SK-N-SH (cell line): ENCODE data around the gene SGSM2. TPM values are rescaled to one million over a fixed set of nuclear protein-coding genes. Genes with fewer than 3 reads are reported as not detected.

ENCODE experiments used
- CTCF ChIA-PET: fragments of 300-600, 350-600 bp; formaldehyde crosslinking; extraction: SDS; loops from one replicate; lab custom pipeline; 2021; lab: Yijun Ruan, JAX
- POLR2A ChIA-PET: fragments of 350-600 bp; sonication (Branson Sonifier 250); formaldehyde crosslinking; extraction: SDS; loops from one replicate; lab custom pipeline; 2020; ENCODE audit warnings: antibody characterized with exemption, inconsistent platforms; lab: Yijun Ruan, JAX
- DNase-seq: peaks from one replicate; pipeline ENCODE4 v3.0.0; 2012
- H2AFZ ChIP-seq: fragments of 200-600 bp; sonication (generic); 2 replicates; pipeline ENCODE4 v1.8.1; 2016; ENCODE audit warnings: antibody characterized with exemption, mild to moderate bottlenecking, low read depth
- H3F3A ChIP-seq: fragments of 200-600 bp; sonication (generic); replicated peaks from 2 replicates; pipeline ENCODE3; 2016; ENCODE audit warnings: antibody characterized with exemption, mild to moderate bottlenecking; ENCODE audit not compliant: insufficient read depth
- H3K27ac ChIP-seq, 2 experiments: fragments of 200-500 bp in 1 of 2; fragments of 200-600 bp in 1 of 2; sonication (Bioruptor generic) in 1 of 2; sonication (generic), shearing (Covaris generic) in 1 of 2; 2 replicates each; pipeline versions ENCODE4 v1.5.1 to v1.6.1; 2014 to 2016; ENCODE audit warnings: low read depth in 2 of 2, inconsistent platforms in 1 of 2, low read length in 1 of 2, mild to moderate bottlenecking in 1 of 2, mixed read lengths in 1 of 2
- H3K27me3 ChIP-seq: fragments of 200-600 bp; sonication (generic), shearing (Covaris generic); 2 replicates; pipeline ENCODE4 v1.6.1; 2016; ENCODE audit warnings: mixed run types; ENCODE audit not compliant: insufficient read depth
- H3K36me3 ChIP-seq, 2 experiments: fragments of 200-500 bp in 1 of 2; fragments of 200-600 bp in 1 of 2; sonication (Bioruptor generic) in 1 of 2; sonication (generic) in 1 of 2; replicated peaks in 1 of 2; 2 replicates each; pipeline versions ENCODE3 to v1.5.1; 2014 to 2016; ENCODE audit warnings: low read length in 1 of 2, mild to moderate bottlenecking in 1 of 2; ENCODE audit not compliant: insufficient read depth in 2 of 2, control insufficient read depth in 1 of 2
- H3K4me1 ChIP-seq, 2 experiments: fragments of 200-500 bp in 1 of 2; fragments of 200-600 bp in 1 of 2; sonication (Bioruptor generic) in 1 of 2; sonication (generic), shearing (Covaris generic) in 1 of 2; 2 replicates each; pipeline versions ENCODE4 v1.5.1 to v1.6.1; 2014 to 2016; ENCODE audit warnings: low read depth in 1 of 2, low read length in 1 of 2, mixed run types in 1 of 2; ENCODE audit not compliant: insufficient read depth in 2 of 2, control insufficient read depth in 1 of 2
- H3K4me2 ChIP-seq: fragments of 200-600 bp; sonication (generic), shearing (Covaris generic); 2 replicates; pipeline ENCODE4 v1.6.1; 2017; ENCODE audit warnings: mixed run types
- H3K4me3 ChIP-seq, 2 experiments: fragments of 200-500 bp in 1 of 2; fragments of 200-600 bp in 1 of 2; sonication (Bioruptor generic) in 1 of 2; sonication (generic), shearing (Covaris generic) in 1 of 2; 2 replicates each; pipeline versions ENCODE4 v1.5.1 to v1.8.1; 2014 to 2016; ENCODE audit warnings: low read depth in 2 of 2, inconsistent platforms in 1 of 2, low read length in 1 of 2, mild to moderate bottlenecking in 1 of 2, mixed read lengths in 1 of 2, moderate library complexity in 1 of 2
- H3K79me2 ChIP-seq: fragments of 200-600 bp; sonication (generic); 2 replicates; pipeline ENCODE4 v1.8.1; 2017; ENCODE audit warnings: mild to moderate bottlenecking; ENCODE audit not compliant: insufficient read depth
- H3K9ac ChIP-seq: fragments of 200-600 bp; sonication (generic); 2 replicates; pipeline ENCODE4 v1.6.1; 2017; ENCODE audit warnings: mixed run types
- H3K9me2 ChIP-seq: fragments of 200-600 bp; sonication (generic); 2 replicates; pipeline ENCODE4 v1.6.1; 2017; ENCODE audit warnings: mixed run types
- H3K9me3 ChIP-seq: fragments of 200-600 bp; sonication (generic); 2 replicates; pipeline ENCODE4 v1.6.1; 2017; ENCODE audit warnings: mixed run types, mild to moderate bottlenecking, moderate library complexity
- H4K20me1 ChIP-seq: fragments of 200-600 bp; sonication (generic); 2 replicates; pipeline ENCODE4 v1.6.1; 2017; ENCODE audit warnings: mild to moderate bottlenecking, mixed run types; ENCODE audit not compliant: insufficient read depth
- CHD2 ChIP-seq: fragments of 150-350 bp; IDR thresholded peaks from 2 replicates; pipeline ENCODE4 v1.6.1; 2018; ENCODE audit warnings: low read length; ENCODE audit not compliant: partially characterized antibody
- CTCF ChIP-seq: fragments of 200-600 bp; sonication (generic); IDR thresholded peaks from 2 replicates; pipeline ENCODE4 v1.6.1; 2017; ENCODE audit warnings: antibody characterized with exemption, mild to moderate bottlenecking, moderate library complexity
- ELF1 ChIP-seq: IDR thresholded peaks from 2 replicates; pipeline ENCODE4 v1.4.0; 2012
- EP300 ChIP-seq, 2 experiments: IDR thresholded peaks; 2 replicates each; pipeline versions ENCODE4 v1.4.0 to v1.6.1; 2012; ENCODE audit warnings: borderline replicate concordance in 1 of 2, low read depth in 1 of 2, low read length in 1 of 2
- EZH2phosphoT487 ChIP-seq: fragments of 200-600 bp; sonication (generic); IDR thresholded peaks from 2 replicates; pipeline ENCODE4 v1.6.1; 2017; ENCODE audit warnings: low read depth, mixed run types, mild to moderate bottlenecking, antibody characterized with exemption, moderate library complexity, borderline replicate concordance
- FOSL2 ChIP-seq: IDR thresholded peaks from 2 replicates; pipeline ENCODE4 v1.4.0; 2012; ENCODE audit warnings: low read depth, mild to moderate bottlenecking, moderate library complexity, borderline replicate concordance
- FOXJ3 ChIP-seq: sonication (generic); formaldehyde crosslinking; IDR thresholded peaks from 2 replicates; pipeline ENCODE4 v1.5.1; 2020; ENCODE audit warnings: mild to moderate bottlenecking, missing genetic modification reagents
- FOXM1 ChIP-seq: IDR thresholded peaks from 2 replicates; pipeline ENCODE4 v1.4.0; 2012; ENCODE audit warnings: low read depth, mild to moderate bottlenecking
- GABPA ChIP-seq: IDR thresholded peaks from 2 replicates; pipeline ENCODE4 v1.4.0; 2012; ENCODE audit warnings: low read depth, mild to moderate bottlenecking
- GATA2 ChIP-seq: sonication (generic); formaldehyde crosslinking; IDR thresholded peaks from 2 replicates; pipeline ENCODE4 v1.5.0; 2020; ENCODE audit warnings: mild to moderate bottlenecking, missing genetic modification reagents
- IRF3 ChIP-seq: fragments of 150-350 bp; IDR thresholded peaks from 2 replicates; pipeline ENCODE4 v1.6.1; 2016; ENCODE audit warnings: mild to moderate bottlenecking, low read depth, low read length
- JUND ChIP-seq: IDR thresholded peaks from 2 replicates; pipeline ENCODE4 v1.4.0; 2012
- MEF2A ChIP-seq: IDR thresholded peaks from 2 replicates; pipeline ENCODE4 v1.4.0; 2012; ENCODE audit warnings: low read depth, borderline replicate concordance
- MXI1 ChIP-seq: IDR thresholded peaks from 2 replicates; pipeline ENCODE4 v1.6.1; 2012; ENCODE audit warnings: mild to moderate bottlenecking, low read depth, low read length, improper control_type of control experiment
- NRF1 ChIP-seq: IDR thresholded peaks from 2 replicates; pipeline ENCODE4 v1.6.1; 2012; ENCODE audit warnings: low read depth, mild to moderate bottlenecking, low read length
- POLR2AphosphoS5 ChIP-seq: IDR thresholded peaks from 2 replicates; pipeline ENCODE4 v1.6.1; 2012; ENCODE audit warnings: low read depth, low read length
- RAD21 ChIP-seq: IDR thresholded peaks from 2 replicates; pipeline ENCODE4 v1.6.1; 2012; ENCODE audit warnings: mild to moderate bottlenecking, low read length
- RCOR1 ChIP-seq: fragments of 150-350 bp; IDR thresholded peaks from 2 replicates; pipeline ENCODE4 v1.6.1; 2017; ENCODE audit warnings: antibody characterized with exemption, low read length
- RXRA ChIP-seq: IDR thresholded peaks from 2 replicates; pipeline ENCODE4 v1.4.0; 2012; ENCODE audit warnings: low read depth, mild to moderate bottlenecking, borderline replicate concordance
- SIN3A ChIP-seq: IDR thresholded peaks from 2 replicates; pipeline ENCODE4 v1.6.1; 2012; ENCODE audit warnings: low read depth, mild to moderate bottlenecking, low read length, moderate library complexity, borderline replicate concordance
- SMC3 ChIP-seq: IDR thresholded peaks from 2 replicates; pipeline ENCODE4 v1.6.1; 2012; ENCODE audit warnings: low read depth, low read length, improper control_type of control experiment
- TAF1 ChIP-seq: IDR thresholded peaks from 2 replicates; pipeline ENCODE4 v1.6.1; 2012; ENCODE audit warnings: low read depth, mild to moderate bottlenecking, low read length, moderate library complexity, borderline replicate concordance
- TCF12 ChIP-seq: IDR thresholded peaks from 2 replicates; pipeline ENCODE4 v1.4.0; 2012
- TEAD4 ChIP-seq: IDR thresholded peaks from 2 replicates; pipeline ENCODE4 v1.4.0; 2012; ENCODE audit warnings: mild to moderate bottlenecking, borderline replicate concordance; ENCODE audit not compliant: insufficient read depth
- YY1 ChIP-seq: IDR thresholded peaks from 2 replicates; pipeline ENCODE4 v1.4.0; 2012; ENCODE audit warnings: low read depth, mild to moderate bottlenecking
- ZBTB33 ChIP-seq: IDR thresholded peaks from 2 replicates; pipeline ENCODE4 v1.4.0; 2012; ENCODE audit warnings: low read depth, borderline replicate concordance
- WGBS: methylation state at CpG from one replicate; pipeline ENCODE4 v1.1.6; 2017; ENCODE audit warnings: low lambda C conversion rate; 5-methylcytosine and 5-hydroxymethylcytosine counted together
- polyA plus RNA-seq, 3 experiments: library from polyadenylated mRNA; depleted of rRNA; stranded (reverse); fragments of >200 nt; gene quantifications; 2 replicates each; pipeline ENCODE4 v1.2.3, GENCODE V29; 2012
- TF ChIP-seq, protein P1 (sequence below): IDR thresholded peaks from 2 replicates; pipeline ENCODE4 v1.4.0; 2012; ENCODE audit warnings: low read depth

The SGSM2 gene
- polyA plus RNA-seq, 1 of the 3 experiments (the other 2 are of a cell fraction): 85.9 TPM

- WGBS: 9% methylated on average over 15 of the region's 83 CpGs
- Histone ChIP-seq H3K4me2 (peak overlapping the region; percentile 98), H3K4me3 (peak overlapping the region; percentile 66 to 79), H3K27ac (peak overlapping the region; percentile 98 to 99), H4K20me1 (peaks cover 27% of the 10 kb centered on the region; the same call in 1 of the 2 replicates), H3K9me2 (no peaks in the 10 kb centered on the region), H3F3A (peaks cover 11% of the 10 kb centered on the region), H3K9me3 (no peaks in the 10 kb centered on the region), H3K4me1 (peaks cover 26 to 45% of the 10 kb centered on the region in 2 experiments; a peak in 3 of 4 replicates), H2AFZ (peak overlapping the region; percentile 20; the same call in 1 of the 2 replicates), H3K27me3 (no peaks in the 10 kb centered on the region), H3K9ac (peak overlapping the region; percentile 100), H3K79me2 (peaks cover 57% of the 10 kb centered on the region), H3K36me3 (peaks cover 6 to 7% of the 10 kb centered on the region in 2 experiments)
- POLR2A ChIA-PET: interaction anchor here (1.0 to 2.6 kb wide), 6 partner anchors 9 to 56 kb away, joined by 3 to 26 read pairs (median 6); partner anchors contain the start of genes MNT and TSR1
- CTCF ChIA-PET: interaction anchor here (0.7 to 6.2 kb wide), 7 partner anchors 9 to 56 kb away, joined by 3 to 62 read pairs (median 9); partner anchors contain the start of gene TSR1
- peak; percentile 97 for DNase-seq
- TF ChIP-seq FOXM1 (no peak), TEAD4 (no peak), TAF1 (no peak), RXRA (peak; percentile 98; the same call in 1 of the 2 replicates), GATA2 (CRISPR knock-in tag) (no peak), FOSL2 (no peak), RCOR1 (no peak), JUND (no peak; the same call in 1 of the 2 replicates), TCF12 (peak; percentile 3; the same call in 1 of the 2 replicates), MXI1 (peak; percentile 92), MEF2A (no peak), NRF1 (peak; percentile 40; the same call in 1 of the 2 replicates), IRF3 (no peak), EP300 (IDR thresholded peaks at IDR 0.05; ENCODE audit: borderline replicate concordance in 1 of 2, low read depth in 1 of 2, low read length in 1 of 2) (no peak), POLR2AphosphoS5 (no peak), EZH2phosphoT487 (no peak), FOXJ3 (CRISPR knock-in tag) (no peak), CTCF (no peak), SIN3A (no peak), ELF1 (peak; percentile 43; the same call in 1 of the 2 replicates), YY1 (no peak), GABPA (no peak), SMC3 (no peak), RAD21 (no peak), ZBTB33 (no peak), CHD2 (no peak)
- TF ChIP-seq, protein P1, sequence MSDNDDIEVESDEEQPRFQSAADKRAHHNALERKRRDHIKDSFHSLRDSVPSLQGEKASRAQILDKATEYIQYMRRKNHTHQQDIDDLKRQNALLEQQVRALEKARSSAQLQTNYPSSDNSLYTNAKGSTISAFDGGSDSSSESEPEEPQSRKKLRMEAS: peak; percentile 93
Measured at GRCh38 chr17:2392252-2393173, 55.2 kb downstream of the SGSM2 start.
